Skeletal muscle tissue (tissue), 4 donors: ENCODE results near the gene RADIL. TPM values are rescaled to one million over a fixed set of nuclear protein-coding genes. Genes with fewer than 3 reads are reported as not detected.

Experiments
- H3K27ac ChIP-seq: one replicate; pipeline ENCODE4 v1.7.0; 2013; ENCODE audit warnings: mild to moderate bottlenecking, low read depth, low read length, inconsistent platforms
- H3K27me3 ChIP-seq, 3 donors: one replicate each; pipeline ENCODE4 v1.7.0; 2013; ENCODE audit warnings: low read length in 3 of 3; ENCODE audit not compliant: control insufficient read depth in 3 of 3, insufficient read depth in 3 of 3
- H3K36me3 ChIP-seq, 3 donors: one replicate each; pipeline ENCODE4 v1.7.0; 2013; ENCODE audit warnings: low read length in 3 of 3; ENCODE audit not compliant: control insufficient read depth in 3 of 3, insufficient read depth in 3 of 3
- H3K4me1 ChIP-seq, 3 donors: one replicate each; pipeline ENCODE4 v1.7.0; 2013; ENCODE audit warnings: low read length in 3 of 3, mild to moderate bottlenecking in 3 of 3; ENCODE audit not compliant: control insufficient read depth in 3 of 3, insufficient read depth in 3 of 3
- H3K4me3 ChIP-seq, 3 donors: one replicate each; pipeline ENCODE4 v1.7.0; 2013; ENCODE audit warnings: low read length in 3 of 3
- H3K9ac ChIP-seq, 3 donors: one replicate each; pipeline ENCODE4 v1.7.0; 2013; ENCODE audit warnings: low read length in 3 of 3, mild to moderate bottlenecking in 3 of 3, moderate library complexity in 2 of 3, low read depth in 1 of 3
- H3K9me3 ChIP-seq, 3 donors: one replicate each; pipeline ENCODE4 v1.7.0; 2013; ENCODE audit warnings: low read length in 3 of 3; ENCODE audit not compliant: control insufficient read depth in 3 of 3
- total RNA-seq: library from RNA; depleted of rRNA; stranded (reverse); fragments of >200 nt; gene quantifications from one replicate; pipeline ENCODE4 v1.2.3, GENCODE V29; 2014
- donor health status: Osteomylitis.

RADIL gene
- total RNA-seq, 1 donor from 2014 or later: 1.0 TPM

GRCh38 chr7:4820967-4821471 lies 62.5 kb downstream of the RADIL start:
- no peaks in the 10 kb centered on the region for H3K27me3 ChIP-seq
- peak overlapping the region; percentile 40 for H3K27ac ChIP-seq
- H3K4me1 ChIP-seq: peaks cover 9 to 10% (median 10%) of the 10 kb centered on the region in 3 donors
- no peaks in the 10 kb centered on the region for H3K36me3 ChIP-seq
- H3K9ac ChIP-seq: no peak overlapping the region
- H3K4me3 ChIP-seq: no peak overlapping the region
- no peaks in the 10 kb centered on the region for H3K9me3 ChIP-seq

GRCh38 chr7:4820405-4820966 lies 63.0 kb downstream of the RADIL start:
- no peaks in the 10 kb centered on the region for H3K36me3 ChIP-seq
- peak overlapping the region; percentile 40 for H3K27ac ChIP-seq
- no peaks in the 10 kb centered on the region for H3K9me3 ChIP-seq
- H3K4me1 ChIP-seq: peaks cover 9 to 10% (median 10%) of the 10 kb centered on the region in 3 donors
- no peak overlapping the region for H3K4me3 ChIP-seq
- H3K27me3 ChIP-seq: no peaks in the 10 kb centered on the region
- no peak overlapping the region for H3K9ac ChIP-seq

GRCh38 chr7:4819560-4820404 lies 63.7 kb downstream of the RADIL start:
- Histone ChIP-seq H3K36me3 (no peaks in the 10 kb centered on the region), H3K9ac (no peak overlapping the region), H3K27ac (peak overlapping the region; percentile 40), H3K27me3 (no peaks in the 10 kb centered on the region), H3K9me3 (no peaks in the 10 kb centered on the region), H3K4me3 (no peak overlapping the region), H3K4me1 (peaks cover 9 to 10% (median 10%) of the 10 kb centered on the region in 3 donors)

GRCh38 chr7:4818000-4818794 lies 65.3 kb downstream of the RADIL start:
- Histone ChIP-seq H3K4me3 (no peak overlapping the region), H3K36me3 (no peaks in the 10 kb centered on the region), H3K4me1 (peaks cover 9 to 10% (median 10%) of the 10 kb centered on the region in 3 donors), H3K9ac (no peak overlapping the region), H3K27me3 (no peaks in the 10 kb centered on the region), H3K9me3 (no peaks in the 10 kb centered on the region), H3K27ac (no peak overlapping the region)

GRCh38 chr7:4817178-4817901 lies 66.2 kb downstream of the RADIL start:
- Histone ChIP-seq H3K4me3 (no peak overlapping the region), H3K36me3 (no peaks in the 10 kb centered on the region), H3K27me3 (no peaks in the 10 kb centered on the region), H3K9ac (no peak overlapping the region), H3K27ac (no peak overlapping the region), H3K4me1 (peaks cover 9 to 10% (median 10%) of the 10 kb centered on the region in 3 donors), H3K9me3 (no peaks in the 10 kb centered on the region)

GRCh38 chr7:4816419-4817080 lies 67.0 kb downstream of the RADIL start:
- no peak overlapping the region for H3K9ac ChIP-seq
- peaks cover 9 to 10% (median 10%) of the 10 kb centered on the region in 3 donors for H3K4me1 ChIP-seq
- H3K4me3 ChIP-seq: no peak overlapping the region
- no peaks in the 10 kb centered on the region for H3K9me3 ChIP-seq
- no peak overlapping the region for H3K27ac ChIP-seq
- H3K36me3 ChIP-seq: no peaks in the 10 kb centered on the region
- H3K27me3 ChIP-seq: no peaks in the 10 kb centered on the region

GRCh38 chr7:4815609-4816418 lies 67.7 kb downstream of the RADIL start:
- Histone ChIP-seq H3K4me3 (no peak overlapping the region), H3K4me1 (peaks cover 6 to 7% (median 6%) of the 10 kb centered on the region in 3 donors), H3K9me3 (no peaks in the 10 kb centered on the region), H3K9ac (no peak overlapping the region), H3K27ac (no peak overlapping the region), H3K36me3 (no peaks in the 10 kb centered on the region), H3K27me3 (no peaks in the 10 kb centered on the region)

- no peaks in the 10 kb centered on the region for H3K36me3 ChIP-seq
- no peaks in the 10 kb centered on the region for H3K9me3 ChIP-seq
- no peak overlapping the region for H3K9ac ChIP-seq
- H3K27ac ChIP-seq: no peak overlapping the region
- no peaks in the 10 kb centered on the region for H3K27me3 ChIP-seq
- H3K4me3 ChIP-seq: no peak overlapping the region
- peaks cover under 1 to 2% (median 2%) of the 10 kb centered on the region in 3 donors for H3K4me1 ChIP-seq
Measured at GRCh38 chr7:4815121-4815520, 68.4 kb downstream of the RADIL start.
